Memory B cell (primary cell): ENCODE results near the gene WRNIP1.

Experiments
- ATAC-seq: fragments of 150-1000 bp; cut with Tn5 transposase; 2 replicates; pipeline ENCODE4 v1.10.0; 2021; ENCODE audit warnings: low read depth, mild to moderate bottlenecking, moderate library complexity
- DNase-seq, 2 donors: peaks; one replicate each; pipeline ENCODE4 v3.0.0; 2022; ENCODE audit warnings: low spot score in 2 of 2
- H3K27ac Mint-ChIP-seq: one replicate; pipeline ENCODE4 v1.8.0; 2022; ENCODE audit warnings: mild to moderate bottlenecking, moderate library complexity, mixed read lengths
- H3K27me3 Mint-ChIP-seq: one replicate; pipeline ENCODE4 v1.8.0; 2022; ENCODE audit warnings: mixed read lengths
- H3K36me3 Mint-ChIP-seq: one replicate; pipeline ENCODE4 v1.8.0; 2022; ENCODE audit warnings: mild to moderate bottlenecking, mixed read lengths
- H3K4me1 Mint-ChIP-seq: one replicate; pipeline ENCODE4 v1.8.0; 2022; ENCODE audit warnings: mixed read lengths
- H3K4me3 Mint-ChIP-seq: one replicate; pipeline ENCODE4 v1.8.0; 2022; ENCODE audit warnings: mild to moderate bottlenecking, moderate library complexity, mixed read lengths
- H3K9me3 Mint-ChIP-seq: one replicate; pipeline ENCODE4 v1.8.0; 2022; ENCODE audit warnings: mixed read lengths

The WRNIP1 gene

GRCh38 chr6:2733324-2733723, 31.9 kb upstream of the WRNIP1 start:
- Mint-ChIP-seq H3K27me3 (peaks cover 9% of the 10 kb centered on the region), H3K9me3 (peaks cover 3% of the 10 kb centered on the region), H3K36me3 (peaks cover 3% of the 10 kb centered on the region), H3K4me1 (peaks cover 6% of the 10 kb centered on the region), H3K27ac (peak overlapping the region; percentile 93), H3K4me3 (no peak overlapping the region)
- DNase-seq (peak; percentile 57 to 77), ATAC-seq (peak; percentile 99)

- DNase-seq (no peak), ATAC-seq (no peak)
- Mint-ChIP-seq H3K27me3 (peaks cover 4% of the 10 kb centered on the region), H3K27ac (peak overlapping the region; percentile 93), H3K4me1 (peaks cover 6% of the 10 kb centered on the region), H3K36me3 (peaks cover 3% of the 10 kb centered on the region), H3K4me3 (no peak overlapping the region), H3K9me3 (peaks cover 3% of the 10 kb centered on the region)
Measured at GRCh38 chr6:2733736-2734480, 31.3 kb upstream of the WRNIP1 start.

GRCh38 chr6:2734488-2735166, 30.6 kb upstream of the WRNIP1 start:
- DNase-seq, result no peak
- H3K9me3 Mint-ChIP-seq, result peaks cover 3% of the 10 kb centered on the region
- peaks cover 1% of the 10 kb centered on the region for H3K27me3 Mint-ChIP-seq
- H3K27ac Mint-ChIP-seq, result no peak overlapping the region
- peaks cover 6% of the 10 kb centered on the region for H3K4me1 Mint-ChIP-seq
- peaks cover 3% of the 10 kb centered on the region for H3K36me3 Mint-ChIP-seq
- no peak for ATAC-seq
- no peak overlapping the region for H3K4me3 Mint-ChIP-seq

GRCh38 chr6:2737885-2738284, 27.3 kb upstream of the WRNIP1 start:
- peaks cover 3% of the 10 kb centered on the region for H3K36me3 Mint-ChIP-seq
- no peaks in the 10 kb centered on the region for H3K9me3 Mint-ChIP-seq
- no peak overlapping the region for H3K4me3 Mint-ChIP-seq
- no peak for DNase-seq
- peaks cover 2% of the 10 kb centered on the region for H3K27me3 Mint-ChIP-seq
- no peak overlapping the region for H3K27ac Mint-ChIP-seq
- peaks cover 6% of the 10 kb centered on the region for H3K4me1 Mint-ChIP-seq
- no peak for ATAC-seq

GRCh38 chr6:2738373-2738979, 26.7 kb upstream of the WRNIP1 start:
- Mint-ChIP-seq H3K4me3 (no peak overlapping the region), H3K27me3 (peaks cover 2% of the 10 kb centered on the region), H3K36me3 (no peaks in the 10 kb centered on the region), H3K9me3 (no peaks in the 10 kb centered on the region), H3K27ac (no peak overlapping the region), H3K4me1 (peaks cover 2% of the 10 kb centered on the region)
- ATAC-seq (peak; percentile 62), DNase-seq (peak; percentile 33 to 34)

GRCh38 chr6:2739335-2739734, 25.9 kb upstream of the WRNIP1 start:
- peaks cover 4% of the 10 kb centered on the region for H3K27me3 Mint-ChIP-seq
- no peaks in the 10 kb centered on the region for H3K36me3 Mint-ChIP-seq
- H3K4me3 Mint-ChIP-seq, result no peak overlapping the region
- no peaks in the 10 kb centered on the region for H3K9me3 Mint-ChIP-seq
- no peak overlapping the region for H3K27ac Mint-ChIP-seq
- no peaks in the 10 kb centered on the region for H3K4me1 Mint-ChIP-seq
- no peak for ATAC-seq
- DNase-seq, result no peak

GRCh38 chr6:2740581-2740980, 24.6 kb upstream of the WRNIP1 start:
- Mint-ChIP-seq H3K4me3 (no peak overlapping the region), H3K36me3 (no peaks in the 10 kb centered on the region), H3K27me3 (peaks cover 4% of the 10 kb centered on the region), H3K4me1 (no peaks in the 10 kb centered on the region), H3K27ac (no peak overlapping the region), H3K9me3 (no peaks in the 10 kb centered on the region)
- no peak for ATAC-seq
- DNase-seq, result no peak

GRCh38 chr6:2741756-2742155, 23.4 kb upstream of the WRNIP1 start:
- Mint-ChIP-seq H3K36me3 (no peaks in the 10 kb centered on the region), H3K4me3 (no peak overlapping the region), H3K27ac (no peak overlapping the region), H3K9me3 (no peaks in the 10 kb centered on the region), H3K4me1 (no peaks in the 10 kb centered on the region), H3K27me3 (peaks cover 4% of the 10 kb centered on the region)
- DNase-seq (no peak), ATAC-seq (no peak)

- Mint-ChIP-seq H3K4me1 (no peaks in the 10 kb centered on the region), H3K36me3 (no peaks in the 10 kb centered on the region), H3K27me3 (peaks cover 4% of the 10 kb centered on the region), H3K4me3 (no peak overlapping the region), H3K27ac (no peak overlapping the region), H3K9me3 (no peaks in the 10 kb centered on the region)
- DNase-seq (no peak), ATAC-seq (no peak)
Measured at GRCh38 chr6:2743280-2744208, 21.6 kb upstream of the WRNIP1 start.

GRCh38 chr6:2744209-2744771, 20.9 kb upstream of the WRNIP1 start:
- no peak overlapping the region for H3K27ac Mint-ChIP-seq
- no peaks in the 10 kb centered on the region for H3K9me3 Mint-ChIP-seq
- no peak overlapping the region for H3K4me3 Mint-ChIP-seq

GRCh38 chr6:2744778-2745177, 20.4 kb upstream of the WRNIP1 start:
- ATAC-seq (no peak), DNase-seq (no peak)
- no peak overlapping the region for H3K4me3 Mint-ChIP-seq
- H3K27me3 Mint-ChIP-seq, result peaks cover 4% of the 10 kb centered on the region
- no peaks in the 10 kb centered on the region for H3K9me3 Mint-ChIP-seq
- peaks cover 1% of the 10 kb centered on the region for H3K4me1 Mint-ChIP-seq
- no peaks in the 10 kb centered on the region for H3K36me3 Mint-ChIP-seq
- no peak overlapping the region for H3K27ac Mint-ChIP-seq

More at GRCh38 chr6:2744209-2744771, 20.9 kb upstream of the WRNIP1 start:
- peaks cover 4% of the 10 kb centered on the region for H3K27me3 Mint-ChIP-seq
- DNase-seq (no peak), ATAC-seq (no peak)
- H3K4me1 Mint-ChIP-seq, result no peaks in the 10 kb centered on the region
- no peaks in the 10 kb centered on the region for H3K36me3 Mint-ChIP-seq

- Mint-ChIP-seq H3K9me3 (no peaks in the 10 kb centered on the region), H3K4me1 (peaks cover 3% of the 10 kb centered on the region), H3K27me3 (peaks cover 4% of the 10 kb centered on the region), H3K27ac (no peak overlapping the region), H3K4me3 (no peak overlapping the region), H3K36me3 (no peaks in the 10 kb centered on the region)
- no peak for DNase-seq
- no peak for ATAC-seq
Measured at GRCh38 chr6:2745246-2745645, 19.9 kb upstream of the WRNIP1 start.

- H3K27ac Mint-ChIP-seq, result no peak overlapping the region
- DNase-seq, result no peak
- H3K9me3 Mint-ChIP-seq, result no peaks in the 10 kb centered on the region
- H3K27me3 Mint-ChIP-seq, result peaks cover 4% of the 10 kb centered on the region
- H3K36me3 Mint-ChIP-seq, result no peaks in the 10 kb centered on the region
- peaks cover 3% of the 10 kb centered on the region for H3K4me1 Mint-ChIP-seq
- ATAC-seq, result no peak
- no peak overlapping the region for H3K4me3 Mint-ChIP-seq
Measured at GRCh38 chr6:2746557-2747061, 18.6 kb upstream of the WRNIP1 start.
